ENCODE results near the gene GPS1.

GPS1 gene

GRCh38 chr17:82103553-82104451, 52.1 kb downstream of the GPS1 start:
- DNase-seq (ENCODE audit: low spot score) = no peak

DNA sequence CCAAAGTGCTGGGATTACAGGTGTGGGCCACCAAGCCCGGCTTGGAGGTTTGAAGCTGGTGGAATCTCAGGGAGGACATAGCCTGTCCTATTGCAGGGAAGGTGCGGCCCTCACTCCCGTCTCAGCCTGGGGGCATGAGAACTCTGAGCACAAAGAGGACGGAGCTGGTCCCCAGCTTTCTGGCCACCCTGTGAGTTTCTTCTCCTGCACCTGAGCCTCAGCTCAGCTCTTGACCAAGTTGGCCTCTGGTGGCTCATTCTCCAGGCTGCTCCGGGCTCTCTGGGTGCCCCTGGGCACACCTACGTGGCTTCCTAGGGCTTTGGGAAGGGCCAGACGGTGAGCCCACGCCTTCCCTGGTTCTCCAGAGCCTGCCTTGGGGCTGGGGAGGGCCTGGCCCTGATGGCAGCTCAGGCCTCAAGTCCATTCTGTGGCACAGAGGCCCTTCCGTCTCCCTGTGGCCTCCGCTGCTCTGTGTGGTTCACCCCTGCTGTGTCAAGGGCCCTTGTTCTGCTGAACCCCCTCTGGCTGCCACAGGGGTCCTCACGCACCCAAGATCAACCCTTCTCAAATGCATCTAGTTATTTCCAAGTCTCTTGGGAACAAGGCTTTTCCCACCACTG, 53.2 kb downstream of the GPS1 start:
- DNase-seq (ENCODE audit: low spot score) = no peak

DNA sequence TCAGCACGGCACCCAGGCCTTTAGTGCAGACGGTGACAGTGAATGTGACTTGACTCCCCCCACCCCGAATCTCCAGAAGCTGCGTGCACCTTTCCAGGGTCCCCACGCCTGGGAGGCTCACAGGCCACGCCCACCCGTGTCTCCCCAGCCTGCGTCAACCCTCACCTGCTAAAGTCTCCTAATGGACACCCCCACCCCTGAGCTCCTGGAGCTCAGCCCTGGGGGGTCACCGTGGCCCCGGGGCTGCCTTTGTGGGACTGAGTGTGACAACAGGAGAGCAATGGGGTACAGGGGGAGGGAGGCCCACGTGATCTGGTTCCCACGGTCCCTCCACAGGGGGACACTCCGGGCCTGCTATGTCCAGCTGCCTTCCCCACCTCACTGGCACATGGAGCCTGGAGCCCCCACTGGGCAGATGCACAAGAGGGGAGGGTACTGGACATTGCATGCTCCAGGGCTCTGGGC, 53.8 kb downstream of the GPS1 start:
- DNase-seq (ENCODE audit: low spot score) = no peak

DNA sequence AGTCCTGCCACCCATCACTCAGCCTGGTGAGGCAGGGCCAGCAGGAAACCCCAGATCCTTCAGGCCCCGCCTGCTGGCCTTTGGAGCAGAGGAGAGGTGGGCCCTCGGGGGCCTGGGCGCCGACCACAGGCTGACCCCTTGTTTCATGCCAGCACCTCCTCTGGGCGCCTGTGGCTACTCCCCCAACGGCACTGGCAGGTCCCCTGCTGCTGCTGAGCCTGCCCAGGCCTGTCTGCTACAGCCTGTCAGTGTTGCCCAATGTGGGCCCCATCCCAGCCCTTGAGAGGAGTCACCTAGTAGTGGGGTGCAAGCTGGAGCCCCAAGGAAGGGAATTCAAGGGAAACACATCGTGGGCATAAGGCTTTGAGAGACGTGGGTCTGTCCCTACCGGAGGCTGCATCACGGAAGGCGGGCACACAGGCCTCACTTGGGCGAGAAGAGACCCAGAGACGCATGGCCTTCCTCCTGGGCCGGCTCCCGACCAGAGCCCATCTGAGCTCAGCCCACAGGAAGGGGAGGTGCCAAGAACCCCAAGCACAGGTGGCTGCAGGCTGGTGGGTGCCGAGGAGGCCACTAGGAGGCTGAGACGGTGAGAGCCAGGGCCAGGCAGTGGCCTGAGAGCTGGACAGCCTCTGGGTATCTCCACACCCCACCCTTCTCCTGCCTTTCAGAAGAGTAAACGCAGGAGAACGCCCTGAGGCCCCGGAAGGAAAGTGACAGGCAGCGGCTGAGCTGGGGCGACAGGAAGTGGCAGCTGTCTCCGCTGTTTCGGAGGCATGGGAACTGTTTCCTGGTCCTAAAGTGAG, 54.4 kb downstream of the GPS1 start:
- no peak for DNase-seq (ENCODE audit: low spot score)

- no peak for DNase-seq (ENCODE audit: low spot score)
Observed at GRCh38 chr17:82106688-82107305, 55.1 kb downstream of the GPS1 start.

Data from LoVo (cell line).